ENCODE measurements around the gene SIGLEC12. TPM values are rescaled to one million over a fixed set of nuclear protein-coding genes. Genes with fewer than 3 reads are reported as not detected.

The SIGLEC12 gene
- total RNA-seq = not detected

GRCh38 chr19:51501594-51502263, at the start of gene SIGLEC12:
SIGLEC12 (minus strand) TSS chr19:51501800; CDS start chr19:51501733, 67 bp downstream.
- Histone ChIP-seq H3K27me3 (no peaks in the 10 kb centered on the region), H3K27ac (no peak within 1 kb of the TSS), H3K4me1 (no peaks in the 10 kb centered on the region), H3K9me3 (no peaks in the 10 kb centered on the region), H3K36me3 (no peaks in the 10 kb centered on the region), H3K4me3 (no peak within 1 kb of the TSS)
- peak in 1 of 2 donors; percentile 22 for DNase-seq
- in situ Hi-C loops (cut with MboI; ENCODE audit: low sequenced_read_pairs in 4 of 4) (no loop called here), intact Hi-C loops (cut with DNase I; ENCODE audit: low total_unique reads) (no loop called here)
- TF ChIP-seq, protein P1, sequence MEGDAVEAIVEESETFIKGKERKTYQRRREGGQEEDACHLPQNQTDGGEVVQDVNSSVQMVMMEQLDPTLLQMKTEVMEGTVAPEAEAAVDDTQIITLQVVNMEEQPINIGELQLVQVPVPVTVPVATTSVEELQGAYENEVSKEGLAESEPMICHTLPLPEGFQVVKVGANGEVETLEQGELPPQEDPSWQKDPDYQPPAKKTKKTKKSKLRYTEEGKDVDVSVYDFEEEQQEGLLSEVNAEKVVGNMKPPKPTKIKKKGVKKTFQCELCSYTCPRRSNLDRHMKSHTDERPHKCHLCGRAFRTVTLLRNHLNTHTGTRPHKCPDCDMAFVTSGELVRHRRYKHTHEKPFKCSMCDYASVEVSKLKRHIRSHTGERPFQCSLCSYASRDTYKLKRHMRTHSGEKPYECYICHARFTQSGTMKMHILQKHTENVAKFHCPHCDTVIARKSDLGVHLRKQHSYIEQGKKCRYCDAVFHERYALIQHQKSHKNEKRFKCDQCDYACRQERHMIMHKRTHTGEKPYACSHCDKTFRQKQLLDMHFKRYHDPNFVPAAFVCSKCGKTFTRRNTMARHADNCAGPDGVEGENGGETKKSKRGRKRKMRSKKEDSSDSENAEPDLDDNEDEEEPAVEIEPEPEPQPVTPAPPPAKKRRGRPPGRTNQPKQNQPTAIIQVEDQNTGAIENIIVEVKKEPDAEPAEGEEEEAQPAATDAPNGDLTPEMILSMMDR (IDR thresholded peaks at IDR 0.05 in 4 of 5, conservative IDR thresholded peaks at IDR 0.05 in 1 of 5) = no peak
- no peak for TF ChIP-seq POLR2A (IDR thresholded peaks at IDR 0.05)
- no peak for ATAC-seq

GRCh38 chr19:51550848-51551672, 49.5 kb upstream of the SIGLEC12 start:
- H3K9me3 ChIP-seq = no peaks in the 10 kb centered on the region
- no peaks in the 10 kb centered on the region for H3K4me1 ChIP-seq
- in situ Hi-C loops (cut with MboI; ENCODE audit: low sequenced_read_pairs in 4 of 4) (no loop called here), intact Hi-C loops (cut with DNase I; ENCODE audit: low total_unique reads) (no loop called here)
- H3K36me3 ChIP-seq = no peaks in the 10 kb centered on the region
- ATAC-seq = no peak
- no peak for DNase-seq
- no peak overlapping the region for H3K4me3 ChIP-seq
- TF ChIP-seq, protein P1 (IDR thresholded peaks at IDR 0.05 in 4 of 5, conservative IDR thresholded peaks at IDR 0.05 in 1 of 5) = no peak
- TF ChIP-seq POLR2A (IDR thresholded peaks at IDR 0.05) = no peak
- H3K27ac ChIP-seq = no peak overlapping the region
- H3K27me3 ChIP-seq = peaks cover 0 to 2% (median 0%) of the 10 kb centered on the region in 3 donors

- Histone ChIP-seq H3K27me3 (no peaks in the 10 kb centered on the region), H3K27ac (no peak overlapping the region), H3K4me3 (no peak overlapping the region), H3K9me3 (no peaks in the 10 kb centered on the region), H3K4me1 (no peaks in the 10 kb centered on the region), H3K36me3 (no peaks in the 10 kb centered on the region)
- DNase-seq (no peak), ATAC-seq (no peak)
- TF ChIP-seq, protein P1 (IDR thresholded peaks at IDR 0.05 in 4 of 5, conservative IDR thresholded peaks at IDR 0.05 in 1 of 5) = no peak
- no peak for TF ChIP-seq POLR2A (IDR thresholded peaks at IDR 0.05)
- in situ Hi-C loops (cut with MboI; ENCODE audit: low sequenced_read_pairs in 4 of 4) = no loop called here
- intact Hi-C loops (cut with DNase I; ENCODE audit: low total_unique reads) = no loop called here
Observed at GRCh38 chr19:51549533-51550324, 48.1 kb upstream of the SIGLEC12 start.

- ATAC-seq (no peak), DNase-seq (no peak)
- no peak for TF ChIP-seq POLR2A (IDR thresholded peaks at IDR 0.05)
- TF ChIP-seq, protein P1 (IDR thresholded peaks at IDR 0.05 in 4 of 5, conservative IDR thresholded peaks at IDR 0.05 in 1 of 5) = no peak
- in situ Hi-C loops (cut with MboI; ENCODE audit: low sequenced_read_pairs in 4 of 4) = no loop called here
- Histone ChIP-seq H3K27ac (no peak overlapping the region), H3K4me1 (no peaks in the 10 kb centered on the region), H3K4me3 (no peak overlapping the region), H3K9me3 (no peaks in the 10 kb centered on the region), H3K27me3 (no peaks in the 10 kb centered on the region), H3K36me3 (no peaks in the 10 kb centered on the region)
- intact Hi-C loops (cut with DNase I; ENCODE audit: low total_unique reads) = no loop called here
Observed at GRCh38 chr19:51548891-51549305, 47.3 kb upstream of the SIGLEC12 start.

All from gastrocnemius medialis (tissue), 4 donors.